Caco-2 (cell line): ENCODE results near the gene MRPS18A. TPM values are rescaled to one million over a fixed set of nuclear protein-coding genes. Genes with fewer than 3 reads are reported as not detected.

Experiments
- BruUV-seq: library from RNA; stranded (reverse); fragments of 400-500 nt; replicated peaks from 2 replicates; lab custom pipeline; 2021; lab: Mats Ljungman, UMichigan
- CTCF ChIA-PET: fragments of 300-600 bp; sonication (Branson Sonifier 250); formaldehyde crosslinking; loops from one replicate; lab custom pipeline; 2022; ENCODE audit warnings: antibody characterized with exemption; lab: Charles Lee
- POLR2A ChIA-PET: fragments of 300-600 bp; sonication (Branson Sonifier 250); formaldehyde crosslinking; loops from one replicate; lab custom pipeline; 2022; ENCODE audit warnings: antibody characterized with exemption; lab: Charles Lee
- DNase-seq, 2 experiments: peaks; one replicate each; pipeline versions ENCODE4 v3.0.0 to v3.0.0-alpha.2; 2020 to 2022
- H3K27me3 ChIP-seq: replicated peaks from 2 replicates; pipeline ENCODE4 v1.6.0; 2011; ENCODE audit warnings: low read length; ENCODE audit not compliant: control insufficient read depth, insufficient read depth
- H3K36me3 ChIP-seq: 2 replicates; pipeline ENCODE4 v1.5.1; 2011; ENCODE audit warnings: low read length; ENCODE audit not compliant: control insufficient read depth, insufficient read depth
- H3K4me1 ChIP-seq: fragments of 250-450 bp; sonication (Bioruptor Pico); 2 replicates; pipeline ENCODE4 v1.5.1; 2020; ENCODE audit warnings: mild to moderate bottlenecking
- H3K4me3 ChIP-seq: 2 replicates; pipeline ENCODE4 v1.5.1; 2011; ENCODE audit warnings: low read depth, mild to moderate bottlenecking, control low read depth, low read length
- H3K9me3 ChIP-seq: fragments of 250-450 bp; sonication (Bioruptor Pico); 2 replicates; pipeline ENCODE4 v1.5.1; 2020; ENCODE audit warnings: mild to moderate bottlenecking, moderate library complexity
- H3K27ac Mint-ChIP-seq: one replicate; pipeline ENCODE4 v1.8.0; 2022; ENCODE audit warnings: mixed read lengths; ENCODE audit not compliant: unreplicated experiment
- H3K27me3 Mint-ChIP-seq: one replicate; pipeline ENCODE4 v1.8.0; 2022; ENCODE audit warnings: mixed read lengths; ENCODE audit not compliant: insufficient read depth, unreplicated experiment
- H3K36me3 Mint-ChIP-seq: one replicate; pipeline ENCODE4 v1.8.0; 2022; ENCODE audit warnings: mild to moderate bottlenecking, mixed read lengths; ENCODE audit not compliant: insufficient read depth, unreplicated experiment
- H3K4me1 Mint-ChIP-seq: one replicate; pipeline ENCODE4 v1.8.0; 2022; ENCODE audit warnings: low read depth, mixed read lengths; ENCODE audit not compliant: unreplicated experiment
- H3K4me3 Mint-ChIP-seq: one replicate; pipeline ENCODE4 v1.8.0; 2022; ENCODE audit warnings: mild to moderate bottlenecking, moderate library complexity, mixed read lengths; ENCODE audit not compliant: unreplicated experiment
- H3K9me3 Mint-ChIP-seq: one replicate; pipeline ENCODE4 v1.8.0; 2022; ENCODE audit warnings: mixed read lengths; ENCODE audit not compliant: unreplicated experiment
- CTCF ChIP-seq, 2 experiments: fragments of 200-600 bp in 1 of 2; IDR thresholded peaks; 1 replicate in 1 of 2; 2 replicates in 1 of 2; pipeline versions ENCODE4 v1.5.1 to v1.8.0; 2011 to 2022; ENCODE audit warnings: antibody characterized with exemption in 1 of 2, control low read depth in 1 of 2, inconsistent platforms in 1 of 2, low read depth in 1 of 2, low read length in 1 of 2, mild to moderate bottlenecking in 1 of 2, moderate library complexity in 1 of 2; ENCODE audit not compliant: insufficient read depth in 1 of 2, severe bottlenecking in 1 of 2, unreplicated experiment in 1 of 2
- intact Hi-C: fragments of 100-400 bp; cut with micrococcal nuclease; formaldehyde crosslinking; loops from one replicate; pipeline ENCODE4 v1.10.0; 2022; ENCODE audit not compliant: unreplicated experiment
- total RNA-seq: library from RNA; stranded (reverse); gene quantifications from 2 replicates; pipeline ENCODE4 v1.2.3, GENCODE V29; 2022

Gene MRPS18A
- total RNA-seq, 1 experiment from 2014 or later, result 66.7 TPM

- no peak for DNase-seq
- Mint-ChIP-seq H3K9me3 (no peaks in the 10 kb centered on the region), H3K27me3 (no peaks in the 10 kb centered on the region), H3K27ac (no peak overlapping the region), H3K4me3 (no peak overlapping the region), H3K36me3 (peaks cover 24% of the 10 kb centered on the region), H3K4me1 (peaks cover 20% of the 10 kb centered on the region)
- Histone ChIP-seq H3K27me3 (no peaks in the 10 kb centered on the region), H3K4me3 (no peak overlapping the region), H3K36me3 (peaks cover 5% of the 10 kb centered on the region), H3K9me3 (no peaks in the 10 kb centered on the region), H3K4me1 (peaks cover 19% of the 10 kb centered on the region)
- ChIA-PET CTCF (interaction anchor here (0.9 kb wide), 1 partner anchor 401 kb away, joined by 3 read pairs; no protein-coding TSS in a partner anchor), POLR2A (no interaction called here)
- TF ChIP-seq CTCF (IDR thresholded peaks at IDR 0.05; ENCODE audit: insufficient read depth in 1 of 2, low read depth in 1 of 2, low read length in 1 of 2, severe bottlenecking in 1 of 2, unreplicated experiment in 1 of 2), result no peak
- BruUV-seq, result no TSS peak
- intact Hi-C loops, result no loop called here
These were observed 9.2 kb downstream of the MRPS18A start for GRCh38 chr6:43678341-43678740.

- no peaks in the 10 kb centered on the region for H3K27me3 ChIP-seq
- H3K4me3 ChIP-seq, result no peak overlapping the region
- ChIA-PET CTCF (interaction anchor here (0.9 kb wide), 1 partner anchor 401 kb away, joined by 3 read pairs; no protein-coding TSS in a partner anchor), POLR2A (interaction anchor here (0.6 kb wide), 1 partner anchor 249 kb away, joined by 4 read pairs; no protein-coding TSS in a partner anchor)
- Mint-ChIP-seq H3K4me1 (peaks cover 14% of the 10 kb centered on the region), H3K27me3 (no peaks in the 10 kb centered on the region), H3K36me3 (peaks cover 26% of the 10 kb centered on the region), H3K9me3 (no peaks in the 10 kb centered on the region), H3K27ac (no peak overlapping the region), H3K4me3 (no peak overlapping the region)
- H3K9me3 ChIP-seq, result no peaks in the 10 kb centered on the region
- DNase-seq, result no peak
- H3K36me3 ChIP-seq, result peaks cover 5% of the 10 kb centered on the region
- no TSS peak for BruUV-seq
- H3K4me1 ChIP-seq, result peaks cover 19% of the 10 kb centered on the region
- intact Hi-C loops, result no loop called here
- TF ChIP-seq CTCF (IDR thresholded peaks at IDR 0.05; ENCODE audit: insufficient read depth in 1 of 2, low read depth in 1 of 2, low read length in 1 of 2, severe bottlenecking in 1 of 2, unreplicated experiment in 1 of 2), result no peak
These were observed 9.8 kb downstream of the MRPS18A start for GRCh38 chr6:43677759-43678158.

GRCh38 chr6:43676962-43677606 lies 10.5 kb downstream of the MRPS18A start:
- no peak for DNase-seq
- Histone ChIP-seq H3K9me3 (no peaks in the 10 kb centered on the region), H3K27me3 (no peaks in the 10 kb centered on the region), H3K4me1 (peaks cover 12% of the 10 kb centered on the region), H3K36me3 (peaks cover 5% of the 10 kb centered on the region), H3K4me3 (no peak overlapping the region)
- CTCF ChIA-PET, result no interaction called here
- Mint-ChIP-seq H3K27ac (no peak overlapping the region), H3K4me1 (peaks cover 9% of the 10 kb centered on the region), H3K4me3 (no peak overlapping the region), H3K36me3 (peaks cover 32% of the 10 kb centered on the region), H3K9me3 (no peaks in the 10 kb centered on the region), H3K27me3 (no peaks in the 10 kb centered on the region)
- BruUV-seq, result no TSS peak
- POLR2A ChIA-PET, result interaction anchor here (0.6 kb wide), 1 partner anchor 250 kb away, joined by 4 read pairs; no protein-coding TSS in a partner anchor
- TF ChIP-seq CTCF (IDR thresholded peaks at IDR 0.05; ENCODE audit: insufficient read depth in 1 of 2, low read depth in 1 of 2, low read length in 1 of 2, severe bottlenecking in 1 of 2, unreplicated experiment in 1 of 2), result no peak
- intact Hi-C loops, result no loop called here
